GM18519 (cell line): ENCODE data around the gene DOP1B.
"Not testable (repeated sequence)": the region's sequence is repeated elsewhere in the genome, so short reads cannot be mapped to it uniquely, and the experiment has no call there.

ENCODE experiments used
- ATAC-seq: cut with Tn5 transposase; IDR thresholded peaks from one replicate; pipeline ENCODE4 v1.9.1; 2021; ENCODE audit warnings: mild to moderate bottlenecking, moderate library complexity; ENCODE audit not compliant: unreplicated experiment, low FRiP score

The DOP1B gene

GRCh38 chr21:36156815-36157670, at the start of gene DOP1B:
Gene DOP1B, plus strand, starts transcription at chr21:36156824. Its CDS starts 7,910 bp downstream, at chr21:36164734.
- ATAC-seq = peak; percentile 21

- ATAC-seq = no peak
Observed at GRCh38 chr21:36109868-36110267, 46.8 kb upstream of the DOP1B start.

- no peak for ATAC-seq
Observed at GRCh38 chr21:36111238-36111637, 45.4 kb upstream of the DOP1B start.

GRCh38 chr21:36113647-36114428, 42.8 kb upstream of the DOP1B start:
- no peak for ATAC-seq

- no peak for ATAC-seq
Observed at GRCh38 chr21:36115138-36115730, 41.4 kb upstream of the DOP1B start.

- ATAC-seq = no peak
Observed at GRCh38 chr21:36117286-36117741, 39.3 kb upstream of the DOP1B start.

- ATAC-seq = no peak
Observed at GRCh38 chr21:36120304-36120888, 36.2 kb upstream of the DOP1B start.

- no peak for ATAC-seq
Observed at GRCh38 chr21:36122977-36123376, 33.6 kb upstream of the DOP1B start.

- no peak for ATAC-seq
Observed at GRCh38 chr21:36124395-36124794, 32.2 kb upstream of the DOP1B start.

GRCh38 chr21:36125512-36126207, 31.0 kb upstream of the DOP1B start:
- no peak for ATAC-seq

GRCh38 chr21:36126208-36126565, 30.4 kb upstream of the DOP1B start:
- no peak for ATAC-seq

GRCh38 chr21:36126621-36127110, 30.0 kb upstream of the DOP1B start:
- no peak for ATAC-seq

- no peak for ATAC-seq
Observed at GRCh38 chr21:36127250-36127904, 29.2 kb upstream of the DOP1B start.

- no peak for ATAC-seq
Observed at GRCh38 chr21:36127977-36128376, 28.6 kb upstream of the DOP1B start.

GRCh38 chr21:36129219-36129618, 27.4 kb upstream of the DOP1B start:
- ATAC-seq = no peak

- ATAC-seq = not testable (repeated sequence)
Observed at GRCh38 chr21:36130414-36130762, 26.2 kb upstream of the DOP1B start.

- not testable (repeated sequence) for ATAC-seq
Observed at GRCh38 chr21:36130839-36131238, 25.8 kb upstream of the DOP1B start.

GRCh38 chr21:36132696-36133095, 23.9 kb upstream of the DOP1B start:
- ATAC-seq = no peak

GRCh38 chr21:36134803-36135390, 21.7 kb upstream of the DOP1B start, which contains the start of gene CBR3:
Gene CBR3, plus strand, starts transcription at chr21:36135079. Its CDS starts 114 bp downstream, at chr21:36135193.
- no peak for ATAC-seq
